ENCODE measurements around the gene RAC2.

The RAC2 gene

GRCh38 chr22:37273126-37273845 lies 29.2 kb upstream of the RAC2 start:
- Histone ChIP-seq H3K4me1 (ENCODE audit: low read length) (peaks cover 66% of the 10 kb centered on the region), H3K27ac (ENCODE audit: low read length) (peak overlapping the region; percentile 81), H4K20me1 (ENCODE audit: insufficient read depth, low read length) (no peaks in the 10 kb centered on the region), H3K9ac (ENCODE audit: low read length) (peak overlapping the region; percentile 61), H3K36me3 (replicated peaks; ENCODE audit: low read depth, low read length) (no peaks in the 10 kb centered on the region), H3K79me2 (ENCODE audit: low read length) (no peaks in the 10 kb centered on the region), H3K27me3 (ENCODE audit: low read depth, low read length) (no peaks in the 10 kb centered on the region), H3K4me3 (ENCODE audit: low read length) (peak overlapping the region; percentile 26), H2AFZ (ENCODE audit: low read depth, low read length) (peak overlapping the region; percentile 50; the same call in 1 of the 2 replicates), H3K4me2 (ENCODE audit: low read length) (peak overlapping the region; percentile 59), H3K9me3 (ENCODE audit: insufficient read depth, low read length) (no peaks in the 10 kb centered on the region)
- TF ChIP-seq CTCF (IDR thresholded peaks at IDR 0.05; ENCODE audit: low read depth, low read length) = no peak
- TF ChIP-seq EZH2phosphoT487 (IDR thresholded peaks at IDR 0.05; ENCODE audit: low read depth) = no peak

GRCh38 chr22:37270928-37271650 lies 27.0 kb upstream of the RAC2 start:
- Histone ChIP-seq H3K4me2 (ENCODE audit: low read length) (no peak overlapping the region), H4K20me1 (ENCODE audit: insufficient read depth, low read length) (no peaks in the 10 kb centered on the region), H3K27me3 (ENCODE audit: low read depth, low read length) (no peaks in the 10 kb centered on the region), H3K4me1 (ENCODE audit: low read length) (peaks cover 86% of the 10 kb centered on the region), H3K4me3 (ENCODE audit: low read length) (no peak overlapping the region), H3K36me3 (replicated peaks; ENCODE audit: low read depth, low read length) (no peaks in the 10 kb centered on the region), H2AFZ (ENCODE audit: low read depth, low read length) (no peak overlapping the region), H3K9me3 (ENCODE audit: insufficient read depth, low read length) (no peaks in the 10 kb centered on the region), H3K27ac (ENCODE audit: low read length) (no peak overlapping the region), H3K79me2 (ENCODE audit: low read length) (no peaks in the 10 kb centered on the region), H3K9ac (ENCODE audit: low read length) (no peak overlapping the region)
- no peak for TF ChIP-seq EZH2phosphoT487 (IDR thresholded peaks at IDR 0.05; ENCODE audit: low read depth)
- no peak for TF ChIP-seq CTCF (IDR thresholded peaks at IDR 0.05; ENCODE audit: low read depth, low read length)

- H3K79me2 ChIP-seq (ENCODE audit: low read length) = no peaks in the 10 kb centered on the region
- no peak overlapping the region for H3K27ac ChIP-seq (ENCODE audit: low read length)
- H2AFZ ChIP-seq (ENCODE audit: low read depth, low read length) = no peak overlapping the region
- H3K27me3 ChIP-seq (ENCODE audit: low read depth, low read length) = no peaks in the 10 kb centered on the region
- H3K4me1 ChIP-seq (ENCODE audit: low read length) = peaks cover 80% of the 10 kb centered on the region
- no peak overlapping the region for H3K9ac ChIP-seq (ENCODE audit: low read length)
- H3K9me3 ChIP-seq (ENCODE audit: insufficient read depth, low read length) = no peaks in the 10 kb centered on the region
- TF ChIP-seq CTCF (IDR thresholded peaks at IDR 0.05; ENCODE audit: low read depth, low read length) (no peak), EZH2phosphoT487 (IDR thresholded peaks at IDR 0.05; ENCODE audit: low read depth) (no peak)
- H3K4me2 ChIP-seq (ENCODE audit: low read length) = no peak overlapping the region
- H3K4me3 ChIP-seq (ENCODE audit: low read length) = no peak overlapping the region
- no peaks in the 10 kb centered on the region for H3K36me3 ChIP-seq (replicated peaks; ENCODE audit: low read depth, low read length)
- no peaks in the 10 kb centered on the region for H4K20me1 ChIP-seq (ENCODE audit: insufficient read depth, low read length)
Observed at GRCh38 chr22:37269936-37270678, 26.0 kb upstream of the RAC2 start.
